Endothelial cell of umbilical vein (primary cell): ENCODE results near the gene FUZ. TPM values are rescaled to one million over a fixed set of nuclear protein-coding genes. Genes with fewer than 3 reads are reported as not detected.

ENCODE experiments used
- BruUV-seq: library from RNA; stranded (reverse); fragments of 400-500 nt; replicated peaks from 2 replicates; lab custom pipeline; 2021; lab: Mats Ljungman, UMichigan
- CTCF ChIA-PET: fragments of 300-600, 350-600 bp; sonication (Branson Sonifier 250); formaldehyde crosslinking; loops from one replicate; lab custom pipeline; 2021; ENCODE audit warnings: antibody characterized with exemption, inconsistent platforms; lab: Charles Lee
- POLR2A ChIA-PET: fragments of 300-600, 350-600 bp; sonication (Branson Sonifier 250); formaldehyde crosslinking; loops from one replicate; lab custom pipeline; 2021; ENCODE audit warnings: antibody characterized with exemption, inconsistent platforms; lab: Charles Lee
- DNase-seq: peaks from one replicate; pipeline ENCODE4 v3.0.0-alpha.2; 2011; ENCODE audit warnings: low read depth, low spot score
- FAIRE-seq: peaks from 2 replicates; lab custom pipeline; 2011; peaks lifted over from hg19 to GRCh38; lab: Jason Lieb, UNC
- H2AFZ ChIP-seq: 2 replicates; pipeline ENCODE4 v1.6.0; 2012; ENCODE audit warnings: low read depth, low read length, control low read depth, inconsistent platforms
- H3K27ac ChIP-seq: 2 replicates; pipeline ENCODE4 v1.5.1; 2011; ENCODE audit warnings: low read depth, mild to moderate bottlenecking, control low read depth, low read length, moderate library complexity; ENCODE audit not compliant: insufficient read depth
- H3K27me3 ChIP-seq, 2 experiments: 2 replicates each; pipeline versions ENCODE4 v1.6.0 to v1.6.1; 2011; ENCODE audit warnings: low read length in 2 of 2, mixed read lengths in 1 of 2; ENCODE audit not compliant: control insufficient read depth in 2 of 2, insufficient read depth in 2 of 2
- H3K36me3 ChIP-seq, 2 experiments: 2 replicates in 1 of 2; 3 replicates in 1 of 2; pipeline ENCODE4 v1.5.1; 2011; ENCODE audit warnings: low read length in 2 of 2, mild to moderate bottlenecking in 1 of 2, moderate library complexity in 1 of 2; ENCODE audit not compliant: control insufficient read depth in 2 of 2, insufficient read depth in 2 of 2; ENCODE audit errors: extremely low read depth in 1 of 2
- H3K4me1 ChIP-seq: 3 replicates; pipeline ENCODE4 v1.5.1; 2011; ENCODE audit warnings: mild to moderate bottlenecking, low read length; ENCODE audit not compliant: control insufficient read depth, insufficient read depth; ENCODE audit errors: extremely low read depth
- H3K4me2 ChIP-seq: 2 replicates; pipeline ENCODE4 v1.6.1; 2011; ENCODE audit warnings: low read length, control low read depth, mixed read lengths; ENCODE audit not compliant: insufficient read depth
- H3K4me3 ChIP-seq, 3 experiments: fragments of 200-600 bp in 1 of 3; sonication (generic), shearing (Covaris generic) in 1 of 3; replicated peaks in 1 of 3; 2 replicates each; pipeline ENCODE4 v1.5.1; 2011 to 2016; ENCODE audit warnings: control low read depth in 3 of 3, low read length in 3 of 3, mild to moderate bottlenecking in 2 of 3, inconsistent platforms in 1 of 3, low read depth in 1 of 3, moderate library complexity in 1 of 3; ENCODE audit not compliant: insufficient read depth in 1 of 3
- H3K79me2 ChIP-seq: 2 replicates; pipeline ENCODE4 v1.6.0; 2012; ENCODE audit warnings: low read length, inconsistent platforms; ENCODE audit not compliant: control insufficient read depth, insufficient read depth
- H3K9ac ChIP-seq: replicated peaks from 2 replicates; pipeline ENCODE3; 2011; ENCODE audit warnings: low read length, control low read depth; ENCODE audit not compliant: insufficient read depth; ENCODE audit errors: extremely low read depth
- H3K9me1 ChIP-seq: replicated peaks from 3 replicates; pipeline ENCODE4 v1.6.0; 2011; ENCODE audit warnings: mild to moderate bottlenecking, low read length; ENCODE audit not compliant: control insufficient read depth, insufficient read depth; ENCODE audit errors: extremely low read depth
- H3K9me3 ChIP-seq: replicated peaks from 2 replicates; pipeline ENCODE4 v1.5.1; 2012; ENCODE audit warnings: low read length, inconsistent platforms; ENCODE audit not compliant: control insufficient read depth, insufficient read depth
- H4K20me1 ChIP-seq: replicated peaks from 2 replicates; pipeline ENCODE3; 2011; ENCODE audit warnings: mild to moderate bottlenecking, low read length; ENCODE audit not compliant: control insufficient read depth, insufficient read depth; ENCODE audit errors: extremely low read depth
- CTCF ChIP-seq, 2 donors: IDR thresholded peaks; 1 replicate in 1 of 2; 2 replicates in 1 of 2; pipeline ENCODE4 v1.5.1; 2011; ENCODE audit warnings: low read length in 2 of 2, mild to moderate bottlenecking in 2 of 2, moderate library complexity in 2 of 2, control low read depth in 1 of 2, inconsistent platforms in 1 of 2, low read depth in 1 of 2; ENCODE audit not compliant: insufficient read depth in 1 of 2; ENCODE audit errors: extremely low read depth in 1 of 2
- EZH2 ChIP-seq: IDR thresholded peaks from 2 replicates; pipeline ENCODE4 v1.6.1; 2012; ENCODE audit warnings: borderline replicate concordance, low read depth, mild to moderate bottlenecking, moderate library complexity, low read length, inconsistent platforms; ENCODE audit not compliant: severe bottlenecking
- FOS ChIP-seq: IDR thresholded peaks from 2 replicates; pipeline ENCODE4 v1.6.1; 2011; ENCODE audit warnings: mild to moderate bottlenecking, low read length, moderate library complexity, borderline replicate concordance; ENCODE audit not compliant: insufficient read depth
- GATA2 ChIP-seq: IDR thresholded peaks from 2 replicates; pipeline ENCODE4 v1.7.0; 2011; ENCODE audit warnings: low read depth, mild to moderate bottlenecking, moderate library complexity, mixed read lengths, low read length; ENCODE audit not compliant: insufficient read length, insufficient read depth
- JUN ChIP-seq: IDR thresholded peaks from 2 replicates; pipeline ENCODE4 v1.6.1; 2011; ENCODE audit warnings: borderline replicate concordance, low read depth; ENCODE audit not compliant: insufficient read length, insufficient read depth
- MAX ChIP-seq: IDR thresholded peaks from 2 replicates; pipeline ENCODE4 v1.6.1; 2011; ENCODE audit not compliant: insufficient read depth, insufficient read length
- MYC ChIP-seq: IDR thresholded peaks from one replicate; pipeline ENCODE4 v1.6.1; 2011; ENCODE audit warnings: mild to moderate bottlenecking, low read depth, low read length
- POLR2A ChIP-seq: IDR thresholded peaks from 2 replicates; pipeline ENCODE4 v1.6.1; 2012; ENCODE audit warnings: low read depth, mild to moderate bottlenecking, control low read depth, low read length
- POLR2AphosphoS5 ChIP-seq: IDR thresholded peaks from 2 replicates; pipeline ENCODE4 v1.6.1; 2012; ENCODE audit warnings: low read depth, mild to moderate bottlenecking, control low read depth, low read length, moderate library complexity; ENCODE audit not compliant: insufficient read depth
- dilution Hi-C: fragments of 300-500 bp; cut with MboI; formaldehyde crosslinking; loops from one replicate; pipeline ENCODE4 v1.15.0; 2019; ENCODE audit warnings: low sequenced_read_pairs; ENCODE audit not compliant: extremely low pct_ligation_motif_present
- intact Hi-C: fragments of 100-400 bp; cut with micrococcal nuclease; formaldehyde crosslinking; loops from one replicate; pipeline ENCODE4 v1.10.0; 2022
- polyA plus RNA-seq, 4 experiments: library from polyadenylated mRNA; depleted of rRNA in 3 of 4; stranded (reverse) in 3 of 4; unstranded in 1 of 4; fragments of >200 nt; gene quantifications; 2 replicates each; pipeline versions ENCODE4 v1.2.1 to v1.2.3, GENCODE V29; 2011 to 2012; ENCODE audit warnings: missing spikeins in 1 of 4
- total RNA-seq: library from RNA; stranded (reverse); gene quantifications from 2 replicates; pipeline ENCODE4 v1.2.3, GENCODE V29; 2021

Gene FUZ
- total and polyA plus RNA-seq, 2 donors (not counting 3 experiments of a cell fraction or from before 2014, with no cell fraction given): 12.3 to 14.0 TPM

GRCh38 chr19:49823472-49823871 lies 10.4 kb upstream of the FUZ start:
- no TSS peak for BruUV-seq
- intact Hi-C loops: no loop called here
- no peaks in the 10 kb centered on the region for H3K9me3 ChIP-seq
- H3K4me3 ChIP-seq: no peak overlapping the region
- H3K4me2 ChIP-seq: no peak overlapping the region
- H3K4me1 ChIP-seq: peaks cover 11% of the 10 kb centered on the region
- no peak overlapping the region for H2AFZ ChIP-seq
- no peaks in the 10 kb centered on the region for H3K27me3 ChIP-seq
- no peaks in the 10 kb centered on the region for H3K9me1 ChIP-seq
- TF ChIP-seq FOS: no peak
- no peak for TF ChIP-seq MYC
- no peak for TF ChIP-seq JUN
- no peak for TF ChIP-seq CTCF (IDR thresholded peaks at IDR 0.05; ENCODE audit: extremely low read depth in 1 of 2, insufficient read depth in 1 of 2, low read depth in 1 of 2, low read length in 2 of 2)
- no peak for TF ChIP-seq POLR2AphosphoS5
- no peak for TF ChIP-seq GATA2
- TF ChIP-seq EZH2: no peak
- TF ChIP-seq MAX: no peak
- TF ChIP-seq POLR2A: no peak
- H3K79me2 ChIP-seq: peaks cover 21% of the 10 kb centered on the region
- no peaks in the 10 kb centered on the region for H4K20me1 ChIP-seq
- ChIA-PET CTCF (no interaction called here), POLR2A (no interaction called here)
- peaks cover 0 to 16% of the 10 kb centered on the region in 2 experiments for H3K36me3 ChIP-seq
- DNase-seq: no peak
- dilution Hi-C loops: no loop called here
- no peak for FAIRE-seq
- no peak overlapping the region for H3K9ac ChIP-seq
- no peak overlapping the region for H3K27ac ChIP-seq
